ENCODE data around the gene RARA.

DNA sequence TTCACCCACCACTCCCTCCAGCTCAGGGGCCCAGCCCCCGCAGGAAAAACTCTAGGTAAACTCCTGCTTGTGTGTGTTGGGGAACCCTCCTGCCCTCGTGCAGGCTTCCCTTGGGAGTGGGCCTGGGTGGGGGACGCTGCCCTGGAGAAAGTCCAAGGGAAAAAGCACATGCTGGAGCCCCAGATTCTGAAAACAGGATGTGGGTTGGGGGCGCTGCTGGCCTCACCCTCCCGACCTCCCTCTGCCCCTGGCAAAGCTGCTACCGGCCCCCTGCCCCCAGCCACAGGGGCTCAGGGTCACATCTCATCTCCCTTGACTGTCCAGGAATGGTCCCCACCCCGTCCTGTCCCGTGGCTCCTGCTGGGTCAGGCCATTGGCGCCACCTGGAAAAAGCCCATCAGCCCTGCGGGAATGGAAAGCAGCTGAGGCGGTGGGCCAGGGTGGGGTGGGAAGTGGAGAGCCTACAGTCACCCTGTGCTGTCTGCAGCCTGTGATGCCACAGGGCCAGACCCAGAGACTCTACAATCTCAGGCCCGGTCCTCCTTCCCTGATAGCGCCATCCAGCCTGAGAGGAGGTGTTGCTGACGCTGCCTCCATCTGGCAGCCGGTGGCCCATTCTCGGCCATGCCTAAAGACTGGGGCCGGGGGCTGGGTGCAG lies 58.0 kb downstream of the RARA start:
- TF ChIP-seq CTCF (conservative IDR thresholded peaks at IDR 0.05; ENCODE audit: low read length), result no peak
- TF ChIP-seq EZH2phosphoT487 (IDR thresholded peaks at IDR 0.05; ENCODE audit: borderline replicate concordance), result no peak
